Mesothelial cell of epicardium (in vitro differentiated cells): ENCODE data around the gene MTR. TPM values are rescaled to one million over a fixed set of nuclear protein-coding genes. Genes with fewer than 3 reads are reported as not detected.

ENCODE experiments used
- DNase-seq, 2 experiments: peaks; one replicate each; pipeline ENCODE4 v3.0.0; 2021; ENCODE audit warnings: low spot score in 2 of 2; ENCODE audit not compliant: unreplicated experiment in 2 of 2
- H3K27ac Mint-ChIP-seq: 2 replicates; pipeline ENCODE4 v1.8.0; 2021; ENCODE audit warnings: mixed read lengths
- H3K27me3 Mint-ChIP-seq: 2 replicates; pipeline ENCODE4 v1.8.0; 2021; ENCODE audit warnings: low read depth, mixed read lengths
- H3K36me3 Mint-ChIP-seq: 2 replicates; pipeline ENCODE4 v1.8.0; 2021; ENCODE audit warnings: mixed read lengths
- H3K4me1 Mint-ChIP-seq: 2 replicates; pipeline ENCODE4 v1.8.0; 2021; ENCODE audit warnings: mixed read lengths
- H3K4me3 Mint-ChIP-seq: 2 replicates; pipeline ENCODE4 v1.8.0; 2021; ENCODE audit warnings: mild to moderate bottlenecking, moderate library complexity, mixed read lengths
- H3K9me3 Mint-ChIP-seq: 2 replicates; pipeline ENCODE4 v1.8.0; 2021; ENCODE audit warnings: mixed read lengths
- total RNA-seq: library from RNA; stranded (reverse); gene quantifications from 3 replicates; pipeline ENCODE4 v1.2.1, GENCODE V29; 2021
- TF ChIP-seq, protein P1 (sequence below): fragments of 200-600 bp; sonication (generic); IDR thresholded peaks from one replicate; pipeline ENCODE4 v1.5.0; 2021; ENCODE audit warnings: antibody characterized with exemption; ENCODE audit not compliant: unreplicated experiment

MTR gene
- total RNA-seq, 1 donor from 2014 or later = 62.5 TPM

DNA sequence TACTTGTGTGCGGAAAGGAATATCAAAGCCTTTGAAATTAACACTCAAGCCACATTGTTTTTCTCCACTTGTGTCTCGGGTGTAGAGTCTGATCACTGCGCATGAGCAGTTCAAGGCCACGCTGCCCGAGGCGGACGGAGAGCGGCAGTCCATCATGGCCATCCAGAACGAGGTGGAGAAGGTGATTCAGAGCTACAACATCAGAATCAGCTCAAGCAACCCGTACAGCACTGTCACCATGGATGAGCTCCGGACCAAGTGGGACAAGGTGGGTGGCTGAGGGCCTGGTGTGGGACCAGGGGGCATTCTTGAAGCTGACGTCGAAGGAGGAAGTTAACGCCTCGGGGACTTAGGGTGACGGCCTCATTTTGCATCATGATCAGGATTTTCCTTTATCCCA is 43.7 kb upstream of the MTR start:
- no peak for DNase-seq
- Mint-ChIP-seq H3K27me3 (no peaks in the 10 kb centered on the region), H3K27ac (no peak overlapping the region), H3K9me3 (no peaks in the 10 kb centered on the region), H3K4me1 (peaks cover 16% of the 10 kb centered on the region), H3K36me3 (no peaks in the 10 kb centered on the region), H3K4me3 (no peak overlapping the region)
- TF ChIP-seq, protein P1, sequence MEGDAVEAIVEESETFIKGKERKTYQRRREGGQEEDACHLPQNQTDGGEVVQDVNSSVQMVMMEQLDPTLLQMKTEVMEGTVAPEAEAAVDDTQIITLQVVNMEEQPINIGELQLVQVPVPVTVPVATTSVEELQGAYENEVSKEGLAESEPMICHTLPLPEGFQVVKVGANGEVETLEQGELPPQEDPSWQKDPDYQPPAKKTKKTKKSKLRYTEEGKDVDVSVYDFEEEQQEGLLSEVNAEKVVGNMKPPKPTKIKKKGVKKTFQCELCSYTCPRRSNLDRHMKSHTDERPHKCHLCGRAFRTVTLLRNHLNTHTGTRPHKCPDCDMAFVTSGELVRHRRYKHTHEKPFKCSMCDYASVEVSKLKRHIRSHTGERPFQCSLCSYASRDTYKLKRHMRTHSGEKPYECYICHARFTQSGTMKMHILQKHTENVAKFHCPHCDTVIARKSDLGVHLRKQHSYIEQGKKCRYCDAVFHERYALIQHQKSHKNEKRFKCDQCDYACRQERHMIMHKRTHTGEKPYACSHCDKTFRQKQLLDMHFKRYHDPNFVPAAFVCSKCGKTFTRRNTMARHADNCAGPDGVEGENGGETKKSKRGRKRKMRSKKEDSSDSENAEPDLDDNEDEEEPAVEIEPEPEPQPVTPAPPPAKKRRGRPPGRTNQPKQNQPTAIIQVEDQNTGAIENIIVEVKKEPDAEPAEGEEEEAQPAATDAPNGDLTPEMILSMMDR = no peak

DNA sequence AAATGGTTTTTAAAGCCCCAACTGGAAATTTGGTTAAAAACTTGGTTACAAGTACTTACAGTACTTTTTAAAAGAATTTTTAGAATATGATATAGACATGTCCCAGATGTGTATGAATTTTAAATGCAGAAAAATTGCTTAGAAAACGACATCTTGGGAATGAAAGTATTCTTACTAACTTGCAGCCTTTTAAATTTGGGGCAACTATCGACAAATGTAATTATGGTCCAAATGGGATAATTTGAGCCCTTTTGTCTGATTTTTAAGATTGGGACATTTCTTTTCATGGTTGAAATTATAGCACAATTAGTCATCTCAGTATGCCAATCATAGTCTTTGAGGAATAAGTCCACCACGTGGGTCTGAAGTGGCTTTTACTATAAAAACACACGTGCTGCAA is 43.2 kb upstream of the MTR start:
- Mint-ChIP-seq H3K36me3 (no peaks in the 10 kb centered on the region), H3K27me3 (no peaks in the 10 kb centered on the region), H3K4me1 (peaks cover 16% of the 10 kb centered on the region), H3K27ac (no peak overlapping the region), H3K4me3 (no peak overlapping the region), H3K9me3 (no peaks in the 10 kb centered on the region)
- TF ChIP-seq, protein P1 = no peak
- DNase-seq = no peak

DNA sequence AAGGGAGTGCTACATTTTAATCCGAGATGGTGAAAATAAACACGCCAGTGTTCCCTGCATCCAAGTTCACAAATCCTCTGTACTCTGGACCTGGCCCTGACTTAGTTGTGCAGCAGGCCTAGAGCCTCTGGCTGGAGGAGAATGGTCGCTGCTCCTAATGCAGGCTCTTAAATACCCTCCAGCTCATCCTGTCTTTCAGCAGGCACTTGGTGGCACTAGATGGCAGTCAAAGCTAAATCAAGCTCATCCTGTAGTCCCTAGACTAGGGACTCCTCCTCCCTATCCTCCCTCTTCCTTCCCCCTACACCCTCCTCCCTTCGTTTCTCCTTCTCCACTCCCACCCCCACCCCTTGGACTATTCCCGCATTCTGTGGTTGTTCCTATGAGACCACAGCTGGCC is 41.6 kb upstream of the MTR start:
- H3K9me3 Mint-ChIP-seq = no peaks in the 10 kb centered on the region
- DNase-seq = no peak
- peaks cover 16% of the 10 kb centered on the region for H3K4me1 Mint-ChIP-seq
- no peaks in the 10 kb centered on the region for H3K36me3 Mint-ChIP-seq
- H3K27ac Mint-ChIP-seq = no peak overlapping the region
- no peaks in the 10 kb centered on the region for H3K27me3 Mint-ChIP-seq
- no peak overlapping the region for H3K4me3 Mint-ChIP-seq
- TF ChIP-seq, protein P1 = no peak

DNA sequence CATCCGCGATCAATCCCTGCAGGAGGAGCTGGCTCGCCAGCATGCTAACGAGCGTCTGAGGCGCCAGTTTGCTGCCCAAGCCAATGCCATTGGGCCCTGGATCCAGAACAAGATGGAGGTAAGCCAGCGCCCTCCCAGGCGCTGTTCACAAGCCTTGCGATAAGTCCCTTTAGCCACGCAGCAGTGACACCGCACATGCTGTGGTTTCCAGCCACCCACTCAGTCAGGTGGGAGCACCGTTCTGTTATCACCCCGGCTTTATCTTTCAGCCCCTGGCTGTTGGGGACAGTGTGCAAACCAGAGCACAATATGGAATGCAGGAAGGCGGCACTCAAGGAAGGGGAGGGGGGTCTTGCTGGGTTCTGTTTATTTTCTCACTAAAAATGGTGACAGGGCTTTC is 41.1 kb upstream of the MTR start:
- H3K4me3 Mint-ChIP-seq = no peak overlapping the region
- H3K27ac Mint-ChIP-seq = no peak overlapping the region
- H3K36me3 Mint-ChIP-seq = no peaks in the 10 kb centered on the region
- no peaks in the 10 kb centered on the region for H3K9me3 Mint-ChIP-seq
- TF ChIP-seq, protein P1 = no peak
- H3K27me3 Mint-ChIP-seq = no peaks in the 10 kb centered on the region
- H3K4me1 Mint-ChIP-seq = peaks cover 16% of the 10 kb centered on the region
- DNase-seq = no peak

DNA sequence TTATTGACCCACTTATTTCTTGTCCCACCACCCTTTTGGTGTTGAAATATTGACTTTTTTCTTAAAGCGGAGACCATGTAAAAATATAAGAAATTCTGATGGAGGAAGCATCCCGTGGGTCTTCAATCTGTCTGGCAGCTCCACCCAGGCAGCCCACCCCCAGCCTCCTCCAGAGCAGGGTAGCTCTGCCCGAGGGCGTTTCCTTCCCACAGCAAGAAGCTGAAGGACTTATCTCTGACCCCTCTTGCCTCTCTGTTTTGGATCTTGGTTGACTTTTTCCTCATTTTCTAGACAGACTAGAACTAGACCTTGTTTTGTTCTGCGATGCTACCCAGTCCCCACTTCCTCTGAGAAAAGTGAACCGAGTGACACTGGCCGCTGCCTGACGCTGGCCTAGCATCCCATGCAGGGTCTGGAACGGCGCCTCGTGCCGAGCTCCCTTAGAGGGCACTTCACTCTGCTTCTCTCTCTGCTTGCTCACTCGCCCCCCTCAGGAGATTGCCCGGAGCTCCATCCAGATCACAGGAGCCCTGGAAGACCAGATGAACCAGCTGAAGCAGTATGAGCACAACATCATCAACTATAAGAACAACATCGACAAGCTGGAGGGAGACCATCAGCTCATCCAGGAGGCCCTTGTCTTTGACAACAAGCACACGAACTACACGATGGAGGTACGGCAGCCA is 40.4 kb upstream of the MTR start:
- Mint-ChIP-seq H3K27me3 (no peaks in the 10 kb centered on the region), H3K36me3 (no peaks in the 10 kb centered on the region), H3K27ac (no peak overlapping the region), H3K4me3 (no peak overlapping the region), H3K4me1 (peaks cover 18% of the 10 kb centered on the region), H3K9me3 (no peaks in the 10 kb centered on the region)
- no peak for DNase-seq
- TF ChIP-seq, protein P1 = no peak

DNA sequence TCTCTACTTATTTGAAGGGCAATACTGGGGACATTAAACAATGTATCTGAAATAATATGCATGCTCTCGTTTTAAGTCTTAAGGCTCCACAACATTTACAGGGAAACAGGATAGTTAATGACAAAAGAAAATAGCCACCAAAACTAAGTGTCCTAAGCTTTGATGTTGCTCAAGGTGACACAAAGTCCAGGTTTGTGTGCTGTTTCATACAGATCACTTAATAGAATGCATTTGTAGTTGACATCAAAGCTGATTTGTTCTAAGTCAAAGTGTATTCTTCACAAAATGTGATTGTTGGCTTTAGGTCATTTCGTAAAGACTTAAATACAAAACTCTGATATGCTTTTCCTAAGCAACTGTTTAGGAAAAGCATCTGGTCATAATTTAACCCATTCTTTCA is 37.5 kb upstream of the MTR start:
- Mint-ChIP-seq H3K4me3 (no peak overlapping the region), H3K36me3 (no peaks in the 10 kb centered on the region), H3K27me3 (no peaks in the 10 kb centered on the region), H3K27ac (no peak overlapping the region), H3K9me3 (no peaks in the 10 kb centered on the region), H3K4me1 (peaks cover 42% of the 10 kb centered on the region)
- TF ChIP-seq, protein P1 = no peak
- no peak for DNase-seq
